SK-MEL-5 (cell line): ENCODE measurements around the gene P3H2. TPM values are rescaled to one million over a fixed set of nuclear protein-coding genes. Genes with fewer than 3 reads are reported as not detected.

Source experiments
- DNase-seq: peaks from one replicate; pipeline ENCODE4 v3.0.0-alpha.2; 2016; ENCODE audit warnings: low read depth, low spot score
- in situ Hi-C: cut with HindIII; loops from 2 replicates; pipeline ENCODE4 v1.10.0; 2016; ENCODE audit warnings: low sequenced_read_pairs, high pct_unique_total_duplicates, low pct_unique_long_range_greater_than_20kb
- total RNA-seq: library from RNA; depleted of rRNA; stranded (reverse); fragments of >200 nt; shearing (Covaris generic); gene quantifications from 2 replicates; pipeline ENCODE4 v1.2.3, GENCODE V29; 2014

The P3H2 gene
- total RNA-seq, 1 experiment from 2014 or later: 17.5 TPM

DNA sequence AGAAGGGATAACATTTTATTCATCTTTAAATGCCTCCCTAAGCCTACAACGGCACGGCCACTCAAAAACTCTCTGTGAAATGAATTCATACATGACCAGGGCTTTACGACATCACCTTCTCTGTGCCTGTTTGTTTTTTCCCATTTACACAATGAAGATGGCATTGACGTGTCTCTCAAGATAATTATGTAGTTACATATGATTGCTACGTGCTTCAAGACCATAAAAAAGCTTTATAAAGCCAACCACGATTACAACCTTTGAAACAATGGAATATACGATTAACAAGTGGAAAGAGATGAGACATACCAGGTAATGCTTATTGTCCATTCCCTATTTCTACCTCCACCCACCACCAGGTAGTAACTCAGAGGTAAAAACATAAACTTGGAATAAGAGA lies 168.4 kb downstream of the P3H2 start:
- DNase-seq: no peak
- in situ Hi-C loops: loop anchor here (25.0 kb wide), 2 partner anchors 235 to 410 kb away; no protein-coding TSS in a partner anchor

DNA sequence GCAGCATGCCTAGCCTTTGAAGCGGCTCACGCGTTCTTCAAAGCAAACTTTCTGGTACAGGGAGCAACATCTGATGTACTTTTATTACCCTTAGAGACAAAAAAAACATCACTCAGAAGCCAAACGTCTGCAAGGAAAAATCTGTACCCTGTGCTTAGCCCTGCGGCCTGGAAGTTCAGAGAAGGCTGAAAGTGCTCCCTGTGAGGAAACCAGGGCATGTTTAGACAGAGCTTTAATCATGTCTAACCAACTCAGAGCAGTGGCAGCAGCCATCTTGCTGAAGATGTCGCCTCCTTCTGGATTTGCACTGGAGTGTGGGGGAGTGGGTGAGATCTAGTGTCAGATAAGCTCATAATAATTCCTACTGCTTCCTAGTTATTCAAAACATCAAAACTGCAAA lies 170.4 kb downstream of the P3H2 start:
- in situ Hi-C loops: loop anchor here (25.0 kb wide), 2 partner anchors 237 to 412 kb away; no protein-coding TSS in a partner anchor

DNA sequence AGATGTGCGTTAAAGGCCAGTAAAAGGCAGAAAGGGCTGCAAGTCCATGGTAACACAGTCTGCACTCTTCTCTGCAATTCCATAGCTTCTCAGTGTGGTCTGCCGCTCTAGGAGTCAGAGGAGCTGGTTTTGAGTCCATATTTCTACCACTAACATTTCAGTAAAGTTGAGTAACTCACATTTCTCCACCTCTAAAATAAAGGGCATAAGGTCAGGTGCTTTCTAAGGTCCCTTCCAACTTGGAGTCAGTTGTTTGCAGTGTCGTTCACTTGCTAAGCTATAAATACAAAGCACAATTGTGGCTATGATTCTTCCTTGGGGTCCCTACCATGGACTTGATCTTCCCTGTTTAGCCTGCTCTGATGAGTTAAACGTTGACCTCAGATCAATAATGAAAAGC lies 171.1 kb downstream of the P3H2 start:
- in situ Hi-C loops: no loop called here
- no peak for DNase-seq

More for the DNA sequence above, 170.4 kb downstream of the P3H2 start:
- DNase-seq: no peak

DNA sequence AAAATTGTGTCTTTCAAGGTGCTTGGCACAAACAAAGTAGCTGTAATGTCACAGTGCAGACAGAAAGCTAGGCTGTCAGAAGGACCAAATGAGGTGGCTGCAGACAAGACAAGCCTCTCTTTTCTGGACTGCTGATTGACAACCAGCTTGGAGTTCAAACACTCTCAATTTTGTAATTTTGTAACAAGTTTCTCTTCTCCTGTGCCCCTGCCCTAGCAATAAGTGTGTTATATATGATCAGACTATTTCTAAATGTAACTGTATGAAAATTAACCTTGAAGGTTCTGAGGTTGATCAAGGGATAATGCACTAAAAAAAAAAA lies 172.0 kb downstream of the P3H2 start:
- in situ Hi-C loops: no loop called here
- DNase-seq: no peak

DNA sequence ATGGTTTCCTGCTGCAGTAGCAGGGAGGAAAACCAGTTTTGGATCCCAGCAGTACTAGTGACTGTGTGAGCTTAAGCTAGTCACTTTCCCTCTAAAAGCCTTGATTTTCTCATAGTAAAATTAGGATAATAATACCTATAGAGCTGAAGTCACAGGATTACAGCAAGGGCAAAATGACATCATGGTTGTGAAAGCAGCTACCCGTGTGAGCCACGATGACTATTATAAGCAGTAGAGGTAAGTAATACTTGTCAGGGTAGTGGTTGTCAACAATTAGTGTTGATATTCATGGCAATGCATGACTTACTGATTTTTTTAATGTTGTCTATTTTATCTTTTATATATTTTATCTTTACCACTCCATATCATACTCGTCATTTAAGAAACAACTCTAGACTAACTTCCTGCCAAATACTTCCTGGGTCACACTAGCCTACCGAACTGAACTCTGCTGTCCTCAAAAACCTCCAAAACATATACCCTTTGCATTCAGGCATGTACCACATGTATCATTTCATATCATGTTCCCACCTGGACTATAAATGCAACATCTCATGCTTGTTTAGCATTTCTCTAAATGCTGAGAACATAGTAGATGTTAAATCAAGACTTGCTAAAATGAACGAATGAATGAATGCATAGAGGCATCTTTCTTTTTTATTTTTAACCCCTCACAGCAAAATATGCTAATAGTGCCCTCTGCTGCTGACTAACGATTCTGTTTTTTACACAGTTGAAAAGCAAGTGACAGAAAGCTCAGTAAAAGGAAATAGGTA lies 172.6 kb downstream of the P3H2 start:
- in situ Hi-C loops: no loop called here
- peak; percentile 60 for DNase-seq

DNA sequence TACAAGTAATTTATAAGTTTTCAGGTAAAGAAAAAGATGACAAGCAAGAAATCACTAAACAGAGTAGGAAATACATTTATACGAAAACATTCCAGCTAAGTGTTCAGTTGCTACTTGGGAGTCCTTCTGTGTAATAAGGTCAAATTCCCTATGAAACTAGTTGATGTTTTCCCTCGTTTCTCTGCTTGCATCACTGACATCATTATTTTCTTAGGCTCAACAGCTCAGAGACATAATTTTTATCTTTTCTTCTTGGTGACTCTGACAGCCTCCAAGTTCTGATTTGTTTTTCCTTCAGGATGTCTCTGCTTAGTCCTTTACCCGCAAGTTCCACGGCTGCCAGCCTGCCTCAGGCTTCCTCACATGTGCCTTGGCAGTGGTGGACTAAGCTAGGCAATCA lies 173.6 kb downstream of the P3H2 start:
- no peak for DNase-seq
- in situ Hi-C loops: no loop called here

DNA sequence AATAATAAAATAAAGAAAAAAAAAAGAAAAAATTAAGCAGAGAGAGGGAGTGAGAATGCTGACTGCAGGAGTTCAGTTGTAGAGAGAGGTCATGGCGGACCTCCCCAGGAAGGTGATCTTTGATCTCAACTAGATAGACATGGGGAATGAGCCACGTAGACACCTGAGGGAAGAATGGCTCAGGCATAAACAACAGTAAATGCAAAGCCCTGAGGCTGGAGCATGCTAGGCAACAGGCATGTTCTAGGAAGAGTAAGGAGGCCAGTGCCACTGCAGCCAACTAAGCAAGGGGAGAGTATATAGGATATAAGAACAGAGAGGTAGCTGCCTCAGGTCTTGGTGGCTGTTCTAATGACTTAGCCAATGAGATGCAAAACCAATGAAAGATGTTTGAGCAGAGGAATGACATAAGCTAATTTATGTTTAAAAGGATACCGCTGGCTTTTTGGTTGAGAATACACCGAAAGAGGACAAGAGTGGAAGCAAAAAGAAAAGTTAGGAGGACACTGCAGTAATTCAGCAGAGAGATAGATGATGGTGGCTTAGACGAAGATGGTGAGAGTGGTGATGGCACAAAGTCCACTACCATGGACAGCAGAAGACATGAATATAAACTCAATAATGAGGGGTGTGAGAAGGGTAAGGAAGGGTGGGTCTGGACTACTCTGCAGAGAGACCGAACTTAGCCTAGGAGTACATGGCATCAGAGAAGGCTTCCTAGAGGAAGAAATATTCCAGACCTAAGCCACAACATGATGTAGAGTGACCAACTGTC lies 174.6 kb downstream of the P3H2 start:
- in situ Hi-C loops: no loop called here

DNA sequence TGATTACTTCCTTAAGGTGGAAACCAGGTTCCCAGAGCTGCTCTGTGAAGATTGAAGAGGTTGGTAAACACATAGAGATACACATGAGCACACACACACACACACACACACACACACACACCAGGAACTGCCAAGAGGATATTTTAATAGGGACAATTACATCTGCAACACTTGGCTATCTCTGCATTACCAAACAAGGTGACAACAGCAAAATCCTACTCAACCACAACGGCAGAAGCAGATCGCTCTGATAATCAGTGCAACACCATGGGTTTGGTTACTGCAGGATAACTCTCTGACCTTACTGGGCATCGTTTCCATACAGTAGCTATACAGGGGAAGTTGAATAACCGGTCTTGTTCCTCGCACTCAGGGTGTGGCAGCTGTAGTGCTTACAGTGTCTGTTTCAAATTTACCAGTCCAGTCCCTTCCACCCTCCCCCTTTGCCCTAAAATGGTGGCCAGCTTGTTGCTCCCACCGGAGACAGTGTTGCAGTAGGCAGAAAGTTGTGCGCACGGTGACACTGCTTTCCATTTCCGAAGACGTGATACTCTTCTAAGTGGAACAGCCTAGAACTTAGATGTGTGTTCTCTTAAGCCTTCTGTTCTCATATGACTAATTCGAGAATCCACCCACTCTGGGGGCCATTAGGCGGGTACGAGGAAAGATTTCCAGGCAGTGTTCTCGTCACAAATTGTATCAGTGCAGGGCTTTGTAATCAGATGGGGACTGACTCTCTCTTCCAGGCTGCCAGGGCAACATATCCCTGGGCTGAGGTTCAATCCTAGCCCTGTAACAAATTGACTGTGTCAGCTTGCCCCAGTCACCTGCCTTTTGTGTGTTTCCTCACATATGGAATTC lies 176.2 kb downstream of the P3H2 start:
- in situ Hi-C loops: no loop called here
- no peak for DNase-seq

More for the DNA sequence above, 174.6 kb downstream of the P3H2 start:
- DNase-seq: no peak

DNA sequence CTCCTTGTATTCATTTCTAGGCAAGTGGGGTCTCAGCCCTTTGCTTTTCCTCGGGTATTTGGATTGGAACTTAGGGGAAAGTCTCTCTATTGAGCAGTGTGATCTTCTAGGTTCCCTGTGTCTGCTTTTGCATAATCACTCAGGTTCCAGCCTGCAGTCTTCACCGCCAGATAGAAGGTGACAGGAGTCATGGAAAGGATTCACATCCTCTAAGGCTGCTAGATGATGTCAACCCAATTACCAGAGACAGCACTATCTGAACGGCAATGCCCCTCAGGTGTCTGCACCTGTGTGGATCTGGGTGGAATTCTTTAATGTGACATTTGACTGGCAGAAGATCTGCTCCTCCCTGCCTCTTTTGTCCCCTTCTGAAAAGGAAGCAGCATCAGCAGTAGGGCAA lies 177.7 kb downstream of the P3H2 start:
- in situ Hi-C loops: no loop called here
- DNase-seq: no peak

DNA sequence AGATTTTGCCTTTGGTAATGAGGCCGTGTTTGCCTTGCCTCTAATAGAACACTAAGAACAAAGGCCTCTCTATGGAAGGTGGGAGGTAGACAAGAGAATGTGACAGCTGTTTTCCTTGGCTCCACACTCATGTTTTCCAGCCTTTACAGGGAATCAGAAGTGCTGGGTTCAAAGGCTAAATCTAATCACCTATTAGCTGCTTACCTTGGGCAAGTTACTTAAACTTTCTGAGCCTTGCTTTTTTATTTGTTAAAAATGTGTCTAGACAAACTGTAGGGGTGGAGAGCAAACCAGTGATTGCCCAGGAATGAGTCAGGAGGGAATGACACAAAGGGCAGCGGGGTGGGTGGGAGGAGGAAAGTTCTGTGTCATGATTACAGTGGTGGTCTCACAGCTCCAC lies 179.0 kb downstream of the P3H2 start:
- DNase-seq: peak; percentile 20
- in situ Hi-C loops: no loop called here

DNA sequence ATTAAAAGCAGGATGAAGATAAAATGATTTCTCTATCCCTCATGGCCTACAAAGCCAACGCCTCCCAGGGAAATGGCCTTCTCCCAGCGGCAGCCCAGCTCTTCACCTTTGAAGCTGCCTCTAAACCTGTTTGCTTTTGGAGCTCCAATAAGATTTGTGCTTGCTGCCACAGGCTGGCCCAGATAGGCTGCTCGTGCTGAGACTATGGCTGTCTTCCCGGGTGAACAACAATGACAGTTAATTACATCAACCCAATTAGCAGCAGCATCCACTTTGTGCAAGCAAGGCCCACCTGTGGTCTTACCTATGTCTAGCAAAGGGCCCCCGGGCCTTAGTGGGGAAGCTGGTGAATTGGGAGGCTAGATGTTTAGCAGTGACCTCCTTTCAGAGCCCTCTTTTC lies 179.6 kb downstream of the P3H2 start:
- DNase-seq: no peak
- in situ Hi-C loops: no loop called here

DNA sequence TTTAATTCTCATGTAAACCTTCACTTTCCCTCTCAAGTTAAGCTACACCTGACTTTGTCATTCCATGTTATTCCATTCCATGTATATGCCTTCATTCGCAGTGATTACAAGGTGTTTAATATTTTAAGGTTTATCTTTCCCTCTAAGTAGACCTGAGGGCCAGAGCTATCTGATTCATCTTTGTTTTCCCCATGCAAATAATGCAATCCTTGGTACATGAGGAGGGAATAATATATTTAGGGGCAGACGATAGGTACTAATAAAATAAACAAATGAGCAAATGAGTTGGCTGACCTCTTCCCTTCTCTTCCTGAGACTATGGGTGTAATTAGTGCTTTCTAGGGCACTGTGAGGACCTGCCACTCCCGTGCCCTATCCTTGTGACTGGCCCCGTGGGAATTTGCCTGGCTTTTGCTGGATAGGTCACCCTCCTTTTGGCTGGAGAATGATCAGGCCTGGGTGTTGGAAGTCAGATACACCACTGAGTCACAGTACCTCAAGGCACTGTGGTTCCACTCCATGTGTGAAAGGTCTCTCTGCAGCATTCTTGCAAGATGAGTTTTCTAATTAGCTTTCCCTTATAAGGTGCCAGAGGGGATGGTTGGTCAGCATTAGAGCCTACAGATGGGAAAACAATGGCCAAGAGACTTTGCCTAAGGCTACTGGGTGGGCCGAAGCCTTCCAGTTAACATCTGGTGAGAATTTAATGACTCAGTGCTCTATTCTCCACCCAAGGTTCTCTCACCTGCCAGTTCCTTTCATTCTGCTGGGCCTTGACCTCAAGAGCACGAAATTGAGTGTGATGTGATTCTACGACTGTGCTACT lies 183.2 kb downstream of the P3H2 start:
- in situ Hi-C loops: no loop called here
- DNase-seq: no peak

DNA sequence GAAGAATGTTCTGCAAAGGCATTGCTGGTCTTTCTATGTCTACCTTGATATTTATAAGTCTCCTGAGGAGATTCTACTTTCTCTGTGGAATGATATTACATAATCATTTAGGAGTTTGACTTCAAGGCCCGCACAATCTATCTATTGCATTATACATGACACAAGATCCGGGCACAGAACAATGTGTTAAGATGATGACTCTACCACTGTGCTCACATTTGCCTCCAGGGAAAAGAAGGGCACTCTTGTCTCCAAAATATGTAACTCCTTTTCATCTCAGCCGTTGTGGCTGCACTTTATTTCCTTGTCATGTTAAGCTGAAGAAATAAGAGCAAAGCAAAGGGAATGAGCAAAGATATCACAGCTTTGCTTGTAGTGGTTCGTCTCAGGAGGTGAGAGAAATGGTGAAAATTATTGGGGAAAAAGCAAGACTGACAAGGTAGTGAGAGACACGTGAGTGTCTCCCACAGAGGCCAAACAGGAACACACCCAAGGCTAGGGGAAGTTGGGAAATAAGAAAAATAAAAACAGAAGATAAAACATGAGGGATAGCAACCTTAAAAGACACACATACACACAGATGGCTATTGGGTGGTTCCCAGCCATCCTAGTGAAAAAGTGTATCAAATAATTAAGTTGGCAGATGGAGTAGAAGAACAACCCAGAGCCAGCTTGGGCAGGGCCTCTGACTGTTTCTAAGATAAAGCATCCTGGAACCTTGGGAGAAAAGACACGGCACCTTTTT lies 184.3 kb downstream of the P3H2 start:
- no peak for DNase-seq

DNA sequence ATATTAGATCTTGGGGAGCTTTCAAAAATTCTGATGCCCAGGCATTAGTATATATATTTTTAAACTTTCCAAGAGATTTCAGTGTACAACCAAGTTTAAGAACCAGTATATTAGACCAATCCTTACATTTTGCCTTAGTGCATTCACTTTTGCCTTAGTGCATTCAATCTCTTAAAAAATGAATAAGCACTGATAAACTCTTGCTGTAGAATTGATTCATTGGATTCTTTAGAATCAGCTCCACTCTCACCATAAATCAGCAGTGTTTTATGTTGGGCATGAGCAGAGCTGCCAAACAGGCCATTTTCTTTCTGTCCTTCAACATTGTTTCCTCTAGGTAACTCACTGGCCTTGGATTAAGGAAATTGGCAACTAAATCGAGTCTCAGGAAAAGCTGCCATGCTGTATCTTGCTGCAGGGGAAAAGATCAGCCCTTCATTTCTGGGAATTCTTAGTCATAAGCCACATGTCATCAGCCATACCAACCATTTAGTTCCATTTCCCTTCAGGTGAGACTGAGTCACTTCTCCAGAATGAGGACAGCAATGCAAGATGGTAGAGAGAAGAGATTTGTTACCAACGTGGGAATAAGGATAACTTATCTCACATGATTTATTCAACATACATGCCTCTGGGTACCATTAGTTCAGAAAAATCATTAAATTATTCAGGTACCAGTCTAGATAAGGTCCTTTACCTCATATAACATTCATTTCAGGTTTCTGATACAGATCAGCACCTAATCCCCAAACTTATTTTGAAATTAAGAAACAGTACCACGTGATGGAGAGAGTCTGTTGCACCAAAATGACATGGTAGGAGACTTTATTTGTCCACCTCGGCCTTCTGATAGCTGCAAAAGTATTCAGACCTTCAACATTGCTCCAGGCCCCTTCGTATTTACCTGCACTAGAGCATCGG lies 192.5 kb downstream of the P3H2 start:
- DNase-seq: peak; percentile 8
- in situ Hi-C loops: no loop called here

More for the DNA sequence above, 184.3 kb downstream of the P3H2 start:
- in situ Hi-C loops: no loop called here

DNA sequence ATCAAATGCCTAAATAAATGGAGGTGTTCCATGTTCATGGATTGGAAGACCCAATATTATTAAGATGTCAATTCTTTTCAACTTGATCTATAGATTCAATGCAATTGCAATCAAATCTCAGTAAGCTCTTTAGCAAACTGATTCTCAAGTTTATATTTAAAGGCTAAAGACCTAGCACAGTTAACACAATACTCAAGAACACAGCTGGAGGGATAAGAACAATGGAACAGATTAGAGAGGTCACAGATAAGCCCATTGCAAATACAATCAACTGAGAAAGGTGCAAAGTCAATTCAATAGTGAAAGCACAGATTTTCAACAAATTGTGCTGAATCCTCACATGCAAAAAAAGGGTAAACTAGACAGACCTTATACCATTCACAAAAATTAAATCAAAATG lies 198.9 kb downstream of the P3H2 start:
- in situ Hi-C loops: no loop called here
- DNase-seq: no peak

DNA sequence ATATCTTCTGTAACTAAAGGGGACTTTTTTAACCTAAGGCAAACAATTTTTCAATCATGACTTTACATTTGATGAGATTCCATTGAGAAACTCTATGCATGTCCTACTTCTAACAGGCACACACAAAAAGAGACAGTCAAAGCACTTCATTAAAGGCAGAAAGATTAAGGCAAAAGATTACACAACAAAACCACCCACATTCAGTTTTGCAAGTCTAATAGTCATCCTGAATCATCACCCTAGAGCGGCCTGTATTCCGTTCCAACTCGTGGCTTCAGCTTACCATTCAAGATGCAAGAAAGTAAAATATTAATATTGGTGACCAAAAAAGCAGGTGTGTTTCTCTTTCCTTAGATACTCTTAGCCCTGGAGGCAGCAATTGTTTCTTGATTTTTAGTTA lies 205.9 kb downstream of the P3H2 start:
- no peak for DNase-seq
- in situ Hi-C loops: no loop called here
